CD14-positive monocyte (primary cell): ENCODE measurements around the gene RASSF5. TPM values are rescaled to one million over a fixed set of nuclear protein-coding genes. Genes with fewer than 3 reads are reported as not detected.

Source experiments
- DNase-seq, 3 donors: peaks; one replicate each; pipeline ENCODE4 v3.0.0-alpha.2; 2011 to 2022
- H2AFZ ChIP-seq: 2 replicates; pipeline ENCODE4 v1.6.0; 2012; ENCODE audit warnings: mild to moderate bottlenecking, low read depth, low read length, inconsistent platforms; ENCODE audit not compliant: insufficient read depth, poor library complexity, severe bottlenecking
- H3K27ac ChIP-seq, 2 donors: 1 replicate in 1 of 2; 2 replicates in 1 of 2; pipeline ENCODE4 v1.5.1; 2012 to 2013; ENCODE audit warnings: low read length in 2 of 2, control low read depth in 1 of 2, inconsistent platforms in 1 of 2, low read depth in 1 of 2, mild to moderate bottlenecking in 1 of 2
- H3K27me3 ChIP-seq, 2 donors: one replicate each; pipeline versions ENCODE4 v1.6.0 to v1.6.1; 2011 to 2013; ENCODE audit warnings: low read length in 2 of 2; ENCODE audit not compliant: control insufficient read depth in 2 of 2, insufficient read depth in 2 of 2
- H3K36me3 ChIP-seq, 2 donors: replicated peaks in 1 of 2; 1 replicate in 1 of 2; 2 replicates in 1 of 2; pipeline versions ENCODE4 v1.5.1 to v1.6.1; 2012 to 2013; ENCODE audit warnings: low read length in 2 of 2, control low read depth in 1 of 2, inconsistent platforms in 1 of 2, mild to moderate bottlenecking in 1 of 2; ENCODE audit not compliant: insufficient read depth in 2 of 2, control insufficient read depth in 1 of 2
- H3K4me1 ChIP-seq, 2 donors: 1 replicate in 1 of 2; 2 replicates in 1 of 2; pipeline versions ENCODE4 v1.5.1 to v1.6.1; 2012 to 2013; ENCODE audit warnings: low read length in 2 of 2, control low read depth in 1 of 2, inconsistent platforms in 1 of 2, mild to moderate bottlenecking in 1 of 2, moderate library complexity in 1 of 2; ENCODE audit not compliant: insufficient read depth in 2 of 2, control insufficient read depth in 1 of 2
- H3K4me2 ChIP-seq: replicated peaks from 2 replicates; pipeline ENCODE3; 2012; ENCODE audit warnings: low read length, moderate library complexity, mild to moderate bottlenecking; ENCODE audit not compliant: poor library complexity, severe bottlenecking; ENCODE audit errors: extremely low read depth
- H3K4me3 ChIP-seq, 3 experiments: fragments of 200-600 bp in 1 of 3; sonication (generic) in 1 of 3; replicated peaks in 1 of 3; 1 replicate in 2 of 3; 2 replicates in 1 of 3; pipeline ENCODE4 v1.5.1; 2011 to 2013; ENCODE audit warnings: low read length in 3 of 3, mild to moderate bottlenecking in 3 of 3, control low read depth in 2 of 3, low read depth in 2 of 3, inconsistent platforms in 1 of 3, moderate library complexity in 1 of 3
- H3K79me2 ChIP-seq: 2 replicates; pipeline ENCODE4 v1.6.0; 2012; ENCODE audit warnings: mild to moderate bottlenecking, control low read depth, inconsistent platforms, low read length, moderate library complexity; ENCODE audit not compliant: insufficient read depth
- H3K9ac ChIP-seq: 2 replicates; pipeline ENCODE4 v1.6.0; 2017; ENCODE audit warnings: low read length, mild to moderate bottlenecking; ENCODE audit not compliant: insufficient read depth, poor library complexity, severe bottlenecking
- H3K9me3 ChIP-seq, 2 donors: replicated peaks in 1 of 2; 1 replicate in 1 of 2; 2 replicates in 1 of 2; pipeline versions ENCODE4 v1.5.1 to v1.6.1; 2012 to 2013; ENCODE audit warnings: low read length in 2 of 2, control low read depth in 1 of 2; ENCODE audit not compliant: control insufficient read depth in 1 of 2, insufficient read depth in 1 of 2
- H4K20me1 ChIP-seq: 2 replicates; pipeline ENCODE4 v1.6.0; 2012; ENCODE audit warnings: mild to moderate bottlenecking, low read length, control low read depth, moderate library complexity; ENCODE audit not compliant: insufficient read depth
- H3K27ac Mint-ChIP-seq, 7 donors: one replicate each; pipeline ENCODE4 v1.8.0; 2020; ENCODE audit warnings: mild to moderate bottlenecking in 7 of 7, mixed read lengths in 7 of 7, moderate library complexity in 6 of 7, inconsistent platforms in 2 of 7
- H3K27me3 Mint-ChIP-seq, 3 donors: one replicate each; pipeline ENCODE4 v1.8.0; 2021 to 2022; ENCODE audit warnings: low read depth in 3 of 3, mild to moderate bottlenecking in 3 of 3, mixed read lengths in 3 of 3, moderate library complexity in 3 of 3, inconsistent platforms in 1 of 3
- H3K36me3 Mint-ChIP-seq, 2 donors: one replicate each; pipeline ENCODE4 v1.8.0; 2020; ENCODE audit warnings: mixed read lengths in 2 of 2, inconsistent platforms in 1 of 2, mild to moderate bottlenecking in 1 of 2
- H3K4me1 Mint-ChIP-seq: one replicate; pipeline ENCODE4 v1.8.0; 2020; ENCODE audit warnings: mild to moderate bottlenecking, mixed read lengths
- H3K4me3 Mint-ChIP-seq, 2 donors: one replicate each; pipeline ENCODE4 v1.8.0; 2020; ENCODE audit warnings: mild to moderate bottlenecking in 2 of 2, mixed read lengths in 2 of 2, moderate library complexity in 1 of 2
- H3K9me3 Mint-ChIP-seq, 7 donors: one replicate each; pipeline ENCODE4 v1.8.0; 2020 to 2022; ENCODE audit warnings: mixed read lengths in 7 of 7, mild to moderate bottlenecking in 6 of 7, moderate library complexity in 6 of 7, inconsistent platforms in 2 of 7
- CTCF ChIP-seq: fragments of 200-600 bp; IDR thresholded peaks from one replicate; pipeline ENCODE4 v1.8.0; 2022; ENCODE audit warnings: antibody characterized with exemption, mild to moderate bottlenecking
- WGBS: methylation state at CpG from one replicate; pipeline ENCODE4 v1.1.5; 2013; ENCODE audit warnings: missing lambda C conversion rate; ENCODE audit not compliant: insufficient coverage; 5-methylcytosine and 5-hydroxymethylcytosine counted together
- intact Hi-C, 2 donors: fragments of 100-400 bp; cut with micrococcal nuclease; formaldehyde crosslinking; loops; one replicate each; pipeline versions ENCODE4 v1.15.0 to v1.15.1; 2023
- polyA plus RNA-seq, 3 donors: library from polyadenylated mRNA; depleted of rRNA in 1 of 3; unstranded in 2 of 3; stranded (reverse) in 1 of 3; fragments of 300-500 nt in 2 of 3; fragments of >200 nt in 1 of 3; fragmentation: Illumina TruSeq in 2 of 3; gene quantifications; 1 replicate in 2 of 3; 2 replicates in 1 of 3; pipeline ENCODE4 v1.2.3, GENCODE V29; 2012 to 2021

Gene RASSF5
- polyA plus RNA-seq, 3 donors: 81.6 to 129 (median 127) TPM

DNA sequence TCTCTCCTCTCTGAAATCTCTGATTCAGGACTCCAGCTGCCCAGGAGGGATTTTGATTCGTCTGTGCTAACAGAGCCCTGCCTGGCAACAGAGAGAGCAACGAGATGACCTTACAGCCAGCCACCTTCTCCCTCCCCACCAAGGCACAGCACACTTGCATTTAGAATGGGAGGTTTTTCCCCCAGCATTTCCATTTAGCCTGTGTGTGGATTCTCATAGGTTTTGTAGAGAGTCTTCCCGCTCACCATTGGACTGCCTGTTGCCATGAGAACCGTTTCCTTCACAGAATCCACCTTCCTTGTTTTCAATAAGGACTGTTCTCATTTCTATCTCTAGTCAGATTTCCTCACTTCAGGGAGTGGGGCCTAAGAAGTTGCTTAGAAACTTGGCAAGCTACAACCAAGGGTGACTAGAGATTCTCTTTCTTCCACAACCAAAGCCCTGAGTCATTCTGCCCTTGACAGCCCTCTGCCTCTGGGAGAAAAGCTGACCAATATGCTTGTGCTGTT is 42.8 kb upstream of the RASSF5 start:
- H3K4me2 ChIP-seq: no peak overlapping the region
- DNase-seq: peak; percentile 85 to 96 (median 93)

GRCh38 chr1:206465951-206466350 is 41.4 kb upstream of the RASSF5 start:
- WGBS: no CpG with 5 or more reads among the region's 2 CpGs
- Histone ChIP-seq H3K27me3 (no peaks in the 10 kb centered on the region), H2AFZ (no peak overlapping the region), H3K36me3 (peaks cover 13 to 25% of the 10 kb centered on the region in 2 donors), H3K4me1 (peaks cover 73 to 76% of the 10 kb centered on the region in 2 donors), H3K9ac (no peak overlapping the region), H3K9me3 (no peaks in the 10 kb centered on the region), H3K4me3 (no peak overlapping the region), H3K4me2 (no peak overlapping the region), H4K20me1 (peaks cover 4% of the 10 kb centered on the region), H3K79me2 (peaks cover 8% of the 10 kb centered on the region), H3K27ac (peak overlapping the region in 1 of 2 donors; percentile 82)
- H3K36me3 Mint-ChIP-seq: peaks cover 19 to 24% of the 10 kb centered on the region in 2 donors
- peaks cover 79% of the 10 kb centered on the region for H3K4me1 Mint-ChIP-seq
- no peak for TF ChIP-seq CTCF
- H3K27me3 Mint-ChIP-seq: no peaks in the 10 kb centered on the region
- peak in 1 of 3 donors; percentile 46 for DNase-seq
- peak overlapping the region; percentile 15 to 100 (median 96) for H3K27ac Mint-ChIP-seq
- peak overlapping the region in 1 of 2 donors; percentile 54 for H3K4me3 Mint-ChIP-seq
- intact Hi-C loops: loop anchor here in 1 of 2 donors (5.0 kb wide), 1 partner anchor 111 kb away; no protein-coding TSS in a partner anchor
- H3K9me3 Mint-ChIP-seq: peaks cover 0 to 2% (median 0%) of the 10 kb centered on the region in 7 donors

More for the DNA sequence above, 42.8 kb upstream of the RASSF5 start:
- H4K20me1 ChIP-seq: peaks cover 4% of the 10 kb centered on the region
- Mint-ChIP-seq H3K9me3 (peaks cover 0 to 3% (median 0%) of the 10 kb centered on the region in 7 donors), H3K36me3 (peaks cover 32 to 37% of the 10 kb centered on the region in 2 donors), H3K27me3 (no peaks in the 10 kb centered on the region), H3K4me3 (peak overlapping the region in 1 of 2 donors; percentile 26), H3K27ac (peak overlapping the region; percentile 94 to 100 (median 98)), H3K4me1 (peaks cover 70% of the 10 kb centered on the region)
- no peaks in the 10 kb centered on the region for H3K9me3 ChIP-seq
- H3K27ac ChIP-seq: peak overlapping the region; percentile 69 to 82
- H3K79me2 ChIP-seq: no peaks in the 10 kb centered on the region
- H3K9ac ChIP-seq: no peak overlapping the region
- no peak overlapping the region for H2AFZ ChIP-seq
- no peak overlapping the region for H3K4me3 ChIP-seq
- no peaks in the 10 kb centered on the region for H3K27me3 ChIP-seq
- intact Hi-C loops: no loop called here
- TF ChIP-seq CTCF: no peak
- no CpG with 5 or more reads among the region's 4 CpGs for WGBS
- peaks cover 24 to 40% of the 10 kb centered on the region in 2 donors for H3K36me3 ChIP-seq
- peaks cover 63 to 64% of the 10 kb centered on the region in 2 donors for H3K4me1 ChIP-seq
